RWPE2 (cell line): ENCODE results near the gene NEDD4L.

Experiments
- ATAC-seq: fragments of 200-7000 bp; cut with Tn5 transposase; 3 replicates; pipeline ENCODE4 v1.9.1; 2021; ENCODE audit warnings: low read depth
- DNase-seq: peaks from one replicate; pipeline ENCODE4 v3.0.0-alpha.2; 2020; ENCODE audit warnings: low spot score
- H3K27ac ChIP-seq: fragments of 450-650 bp; 2 replicates; pipeline ENCODE4 v1.5.1; 2017; ENCODE audit warnings: mild to moderate bottlenecking; ENCODE audit not compliant: poor library complexity, severe bottlenecking
- H3K27me3 ChIP-seq: fragments of 250-450 bp; sonication (Bioruptor Pico); 2 replicates; pipeline ENCODE4 v1.5.1; 2021; ENCODE audit warnings: mild to moderate bottlenecking, moderate library complexity; ENCODE audit not compliant: insufficient read depth, poor library complexity, severe bottlenecking
- H3K36me3 ChIP-seq: fragments of 250-450 bp; sonication (Bioruptor Pico); 2 replicates; pipeline ENCODE4 v1.5.1; 2020; ENCODE audit warnings: low read depth, mild to moderate bottlenecking, moderate library complexity
- H3K4me1 ChIP-seq: fragments of 250-450 bp; sonication (Bioruptor Pico); 2 replicates; pipeline ENCODE4 v1.5.1; 2021; ENCODE audit warnings: mild to moderate bottlenecking, moderate library complexity; ENCODE audit not compliant: insufficient read depth, poor library complexity, severe bottlenecking
- H3K4me3 ChIP-seq: fragments of 250-450 bp; sonication (Bioruptor Pico); 2 replicates; pipeline ENCODE4 v1.5.1; 2021; ENCODE audit warnings: mild to moderate bottlenecking, moderate library complexity; ENCODE audit not compliant: severe bottlenecking
- H3K9me3 ChIP-seq: fragments of 250-450 bp; sonication (Bioruptor Pico); 2 replicates; pipeline ENCODE4 v1.5.1; 2021; ENCODE audit warnings: mild to moderate bottlenecking, moderate library complexity; ENCODE audit not compliant: severe bottlenecking
- CTCF ChIP-seq: fragments of 450-650 bp; IDR thresholded peaks from one replicate; pipeline ENCODE4 v1.5.1; 2017; ENCODE audit warnings: mild to moderate bottlenecking, moderate library complexity; ENCODE audit not compliant: poor library complexity, severe bottlenecking

The NEDD4L gene

DNA sequence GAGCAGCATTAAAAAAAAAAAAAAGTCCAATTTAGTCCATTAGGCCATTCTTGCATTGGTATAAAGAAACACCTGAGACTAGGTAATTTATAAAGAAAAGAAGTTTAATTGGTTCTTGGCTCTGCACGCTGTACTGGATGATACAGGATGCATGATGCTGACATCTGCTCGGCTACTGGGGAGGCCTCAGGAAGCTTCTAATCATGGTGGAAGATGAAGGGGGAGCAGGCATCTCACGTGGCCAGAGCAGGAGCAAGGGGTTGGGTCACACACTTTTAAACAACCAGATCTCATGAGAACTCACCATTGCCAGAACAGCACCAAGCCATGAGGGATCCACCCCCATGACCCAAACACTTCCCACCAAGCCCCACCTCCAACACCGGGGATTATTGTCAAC, 100.1 kb downstream of the NEDD4L start:
- Histone ChIP-seq H3K36me3 (no peaks in the 10 kb centered on the region), H3K27ac (no peak overlapping the region), H3K4me1 (peaks cover 4% of the 10 kb centered on the region), H3K4me3 (no peak overlapping the region), H3K9me3 (no peaks in the 10 kb centered on the region), H3K27me3 (no peaks in the 10 kb centered on the region)
- TF ChIP-seq CTCF, result no peak
- ATAC-seq (no peak), DNase-seq (no peak)

DNA sequence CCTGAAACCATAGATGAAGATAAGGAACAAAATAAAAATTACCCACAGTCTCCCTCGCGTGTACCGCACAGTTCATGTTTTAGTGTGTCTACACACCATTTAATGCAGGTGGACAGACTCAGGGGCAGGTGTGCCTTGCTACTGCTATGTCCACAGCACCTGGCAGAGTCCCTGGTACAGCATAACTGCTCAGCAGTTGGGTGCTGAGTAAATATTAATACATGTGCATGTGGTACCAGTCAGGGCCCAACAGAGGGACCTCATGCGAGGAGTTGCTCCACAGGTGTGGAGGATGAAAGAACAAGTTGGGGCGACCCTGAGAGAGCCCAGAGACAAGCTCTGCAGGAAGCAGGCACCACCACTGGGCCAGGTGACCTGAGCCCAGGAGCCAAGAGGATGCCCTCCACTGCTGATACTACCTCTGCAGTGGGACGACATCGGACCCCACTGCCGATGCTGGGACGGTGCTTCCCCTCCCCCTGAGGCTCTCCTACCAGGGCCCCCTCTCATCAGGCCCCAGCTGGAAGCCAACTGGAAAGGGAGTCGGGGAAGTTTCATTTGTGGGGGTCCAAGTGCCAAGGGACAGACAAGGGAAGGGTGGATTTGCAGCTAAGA, 100.8 kb downstream of the NEDD4L start:
- ATAC-seq, result no peak
- H3K36me3 ChIP-seq, result no peaks in the 10 kb centered on the region
- DNase-seq, result no peak
- H3K4me3 ChIP-seq, result no peak overlapping the region
- peaks cover 2% of the 10 kb centered on the region for H3K4me1 ChIP-seq
- H3K9me3 ChIP-seq, result no peaks in the 10 kb centered on the region
- TF ChIP-seq CTCF, result no peak
- no peaks in the 10 kb centered on the region for H3K27me3 ChIP-seq
- no peak overlapping the region for H3K27ac ChIP-seq

GRCh38 chr18:58146099-58146498, 102.1 kb downstream of the NEDD4L start:
- no peaks in the 10 kb centered on the region for H3K27me3 ChIP-seq
- no peaks in the 10 kb centered on the region for H3K9me3 ChIP-seq
- ATAC-seq (no peak), DNase-seq (no peak)
- H3K36me3 ChIP-seq, result no peaks in the 10 kb centered on the region
- no peak overlapping the region for H3K4me3 ChIP-seq
- no peak overlapping the region for H3K27ac ChIP-seq
- H3K4me1 ChIP-seq, result no peaks in the 10 kb centered on the region
- no peak for TF ChIP-seq CTCF

DNA sequence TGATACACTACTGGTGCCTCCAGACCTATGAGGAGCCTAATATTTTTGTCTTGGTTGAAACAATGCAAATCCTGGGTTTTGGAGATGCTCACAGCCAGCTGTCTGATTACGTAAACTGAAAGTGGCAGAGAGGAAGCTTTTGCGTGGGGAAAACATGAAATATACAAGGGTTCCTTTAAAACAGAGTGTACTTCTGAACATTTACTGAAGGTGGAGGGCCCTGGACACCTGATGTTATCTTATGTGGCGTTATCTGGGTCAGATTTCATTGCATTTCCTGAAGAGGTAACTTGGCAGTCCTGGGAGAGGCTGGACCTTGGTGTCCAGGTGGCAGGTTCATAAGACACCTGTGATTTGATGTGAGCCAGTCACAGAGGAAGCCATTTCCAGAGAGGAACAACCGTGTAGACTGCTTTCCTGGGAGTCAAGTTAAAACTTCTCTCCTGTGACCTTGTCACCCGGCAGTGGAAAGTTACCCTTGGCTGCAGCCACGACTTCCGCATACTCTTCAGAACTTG, 105.0 kb downstream of the NEDD4L start:
- H3K4me3 ChIP-seq, result no peak overlapping the region
- H3K4me1 ChIP-seq, result no peaks in the 10 kb centered on the region
- no peak for ATAC-seq
- H3K27ac ChIP-seq, result no peak overlapping the region
- TF ChIP-seq CTCF, result no peak
- no peak for DNase-seq
- no peaks in the 10 kb centered on the region for H3K36me3 ChIP-seq
- no peaks in the 10 kb centered on the region for H3K9me3 ChIP-seq
- H3K27me3 ChIP-seq, result no peaks in the 10 kb centered on the region

GRCh38 chr18:58150772-58151171, 106.7 kb downstream of the NEDD4L start:
- ATAC-seq (no peak), DNase-seq (no peak)
- H3K4me3 ChIP-seq, result no peak overlapping the region
- no peak for TF ChIP-seq CTCF
- no peaks in the 10 kb centered on the region for H3K4me1 ChIP-seq
- H3K27me3 ChIP-seq, result no peaks in the 10 kb centered on the region
- no peaks in the 10 kb centered on the region for H3K36me3 ChIP-seq
- no peaks in the 10 kb centered on the region for H3K9me3 ChIP-seq
- no peak overlapping the region for H3K27ac ChIP-seq
